CMK (cell line): Measurements from ENCODE around the gene CBLC.

ENCODE experiments used
- DNase-seq: peaks from one replicate; pipeline ENCODE4 v3.0.0-alpha.2; 2010; ENCODE audit warnings: low read depth

Gene CBLC

GRCh38 chr19:44746946-44747738 is 30.5 kb upstream of the CBLC start:
- DNase-seq, result peak; percentile 80

DNA sequence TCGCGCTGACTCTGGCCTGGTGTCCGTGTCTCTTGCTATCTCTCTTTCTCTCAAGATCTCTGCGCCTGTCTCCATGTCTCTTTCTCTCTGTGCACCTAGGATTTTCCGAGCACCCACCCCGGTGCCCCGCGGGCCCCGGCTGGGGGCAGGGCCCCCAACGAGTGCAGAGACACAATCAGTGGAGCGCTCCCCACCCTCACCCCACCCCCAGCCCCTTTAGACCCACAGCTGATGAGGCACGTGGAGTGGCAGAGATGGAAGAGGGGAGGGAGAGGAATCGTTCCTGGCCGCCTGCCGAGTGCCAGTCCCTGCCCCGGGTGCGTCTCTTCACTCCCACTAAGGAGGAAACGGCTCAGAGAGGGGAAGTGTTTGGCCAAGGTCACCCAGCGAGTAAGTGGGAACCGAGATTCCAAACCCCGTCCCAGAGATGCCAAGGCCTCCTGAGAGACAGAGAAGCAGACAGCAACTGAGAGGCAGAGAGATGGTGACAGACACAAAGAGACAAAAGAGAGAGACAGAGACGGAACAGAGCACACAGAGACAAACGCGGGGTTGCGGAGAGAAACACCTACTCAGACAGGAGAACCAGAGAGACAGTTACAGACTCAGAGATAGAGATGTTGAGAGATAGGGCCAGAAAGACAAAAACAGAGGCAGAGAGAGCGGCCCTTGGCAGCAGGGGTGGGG is 29.8 kb upstream of the CBLC start:
- DNase-seq, result no peak

GRCh38 chr19:44748426-44749254 is 29.1 kb upstream of the CBLC start, which contains the start of gene BCL3:
Gene BCL3, plus strand, starts transcription at chr19:44748708. Its CDS starts 83 bp downstream, at chr19:44748791.
- DNase-seq, result no peak

DNA sequence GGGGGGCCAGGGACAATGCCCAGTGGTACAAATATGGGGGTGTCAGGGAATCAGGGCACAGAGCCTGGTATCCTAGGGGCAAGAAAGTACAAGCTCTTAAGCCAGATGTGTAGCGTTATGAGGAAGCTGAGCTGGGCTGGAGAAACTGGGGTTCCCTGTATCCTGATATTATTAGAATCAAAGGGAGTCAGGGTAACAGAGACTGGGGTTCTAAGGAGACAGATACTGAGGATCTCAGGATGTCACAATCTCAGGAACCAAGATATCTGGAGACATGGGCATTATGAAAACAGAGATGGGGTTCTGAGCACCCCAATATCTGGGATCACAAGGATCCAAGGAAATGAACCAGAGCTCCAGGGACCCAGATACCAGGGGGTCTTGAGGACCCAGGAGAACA is 28.4 kb upstream of the CBLC start:
- DNase-seq, result no peak

- no peak for DNase-seq
Measured at GRCh38 chr19:44749994-44750393, 27.7 kb upstream of the CBLC start.

GRCh38 chr19:44752123-44752815 is 25.4 kb upstream of the CBLC start:
- no peak for DNase-seq

DNA sequence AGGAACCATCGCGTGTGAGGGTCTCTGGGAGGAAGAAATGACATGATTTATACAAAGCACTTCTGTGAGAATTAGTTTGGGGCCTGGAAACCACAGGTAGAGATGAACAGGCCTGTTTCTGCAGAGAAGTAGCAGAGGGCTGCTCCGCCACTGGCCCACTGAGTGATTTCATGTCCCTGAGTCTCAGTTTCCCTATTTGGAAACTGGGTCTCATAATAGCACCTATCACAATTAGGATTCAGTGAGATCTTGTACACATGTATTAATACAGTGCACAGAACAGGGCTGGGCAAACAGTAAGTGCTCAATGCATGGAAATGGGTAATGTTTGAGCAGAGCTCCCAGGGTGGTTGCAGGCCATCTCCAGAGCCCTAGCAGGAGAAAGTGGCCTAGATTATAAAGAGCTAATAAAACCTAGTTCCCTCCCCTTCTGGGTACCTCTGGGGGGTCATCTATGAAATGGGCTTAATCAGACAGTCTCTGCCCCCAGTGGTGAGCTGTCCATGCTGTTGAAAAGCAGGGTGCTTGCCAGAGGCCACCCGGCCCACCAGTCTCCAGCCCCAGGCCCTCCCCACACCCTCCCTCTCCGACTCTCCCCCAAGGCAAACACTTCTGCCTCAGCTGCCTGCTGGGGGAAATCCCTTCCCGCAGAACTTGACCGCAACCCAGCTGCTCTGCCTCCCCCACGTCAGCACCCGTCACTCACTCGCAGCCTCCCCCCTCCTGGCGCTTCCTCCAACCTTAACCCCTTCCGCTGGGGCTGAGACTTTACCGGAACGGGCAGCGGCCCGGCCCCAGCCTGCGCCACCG is 24.7 kb upstream of the CBLC start:
- peak; percentile 99 for DNase-seq

- no peak for DNase-seq
Measured at GRCh38 chr19:44753626-44753931, 24.1 kb upstream of the CBLC start.

DNA sequence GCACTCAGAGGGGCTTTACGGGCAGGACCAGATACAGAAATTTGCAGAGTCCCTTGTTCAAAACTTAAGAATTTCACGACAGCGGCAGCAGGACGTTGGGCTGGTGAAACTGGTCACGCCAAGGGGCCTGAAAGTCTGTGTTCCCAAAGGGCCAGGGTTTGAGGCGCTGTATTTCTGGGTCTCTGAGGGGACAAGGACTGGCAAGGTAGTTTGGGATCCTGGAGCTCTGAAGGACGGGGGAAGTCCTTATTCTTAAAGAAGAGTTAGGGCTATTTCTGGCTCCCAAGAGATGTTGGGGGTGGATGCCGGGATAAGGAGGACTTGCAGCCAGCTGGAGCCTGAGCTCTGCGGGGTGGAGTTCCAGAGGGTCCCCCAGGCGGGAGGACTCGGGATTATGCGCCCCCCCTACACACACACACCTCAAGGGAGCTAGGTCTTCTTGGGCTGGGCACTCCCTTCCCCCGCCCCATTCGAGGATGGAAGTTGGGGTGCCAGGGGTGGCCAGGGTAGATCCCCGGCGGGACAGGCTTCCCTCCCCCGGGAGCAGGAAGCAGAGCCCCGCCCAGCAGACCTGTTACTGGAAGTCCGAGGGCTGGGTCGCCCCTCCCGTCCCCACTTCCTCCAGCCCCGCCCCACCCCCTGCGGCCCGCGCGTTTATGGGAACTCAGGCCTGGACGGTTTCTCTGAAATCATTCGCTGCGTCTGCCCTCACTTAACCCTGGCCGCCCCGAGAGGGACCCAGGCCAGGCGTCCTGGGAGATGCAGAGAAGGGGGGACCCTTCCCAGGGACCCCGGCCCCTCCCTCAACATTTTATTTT is 23.5 kb upstream of the CBLC start:
- DNase-seq, result peak; percentile 80

DNA sequence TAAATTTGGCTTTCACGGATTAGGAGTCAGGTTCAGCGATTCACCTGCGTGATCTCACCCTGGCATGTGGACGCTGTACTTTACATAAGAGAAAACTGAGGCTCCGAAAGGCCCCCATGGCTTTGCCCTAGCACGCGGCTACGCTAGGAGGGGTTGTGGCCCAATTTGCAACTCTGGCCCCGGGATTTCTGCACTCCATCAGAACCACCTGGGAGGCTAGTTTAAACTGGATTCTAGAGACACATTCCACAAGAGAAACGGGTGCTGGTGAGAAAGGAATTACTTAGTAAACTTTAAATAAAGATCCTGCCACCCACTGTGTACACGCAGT is 23.0 kb upstream of the CBLC start:
- DNase-seq, result no peak

DNA sequence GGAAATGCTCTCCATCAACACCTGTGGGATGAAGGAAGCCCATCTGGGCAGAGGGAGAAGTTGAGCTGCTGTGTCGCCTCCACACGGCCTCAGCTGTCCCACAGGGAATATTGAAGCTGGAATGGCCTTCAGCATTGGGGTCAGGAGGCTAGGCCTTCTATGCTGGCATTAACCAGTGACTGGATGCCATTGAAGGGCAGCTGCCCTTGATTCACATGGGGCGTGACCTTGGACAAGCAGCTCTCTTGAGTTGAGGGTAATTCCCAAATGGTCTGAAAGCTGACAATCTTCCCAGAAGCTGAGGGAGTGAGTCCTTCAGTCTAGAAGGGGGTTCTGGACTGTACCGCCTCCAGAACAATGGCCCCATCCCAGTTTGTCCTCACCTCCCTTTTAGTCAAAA is 22.5 kb upstream of the CBLC start:
- no peak for DNase-seq

- DNase-seq, result no peak
Measured at GRCh38 chr19:44756089-44756562, 21.6 kb upstream of the CBLC start.

DNA sequence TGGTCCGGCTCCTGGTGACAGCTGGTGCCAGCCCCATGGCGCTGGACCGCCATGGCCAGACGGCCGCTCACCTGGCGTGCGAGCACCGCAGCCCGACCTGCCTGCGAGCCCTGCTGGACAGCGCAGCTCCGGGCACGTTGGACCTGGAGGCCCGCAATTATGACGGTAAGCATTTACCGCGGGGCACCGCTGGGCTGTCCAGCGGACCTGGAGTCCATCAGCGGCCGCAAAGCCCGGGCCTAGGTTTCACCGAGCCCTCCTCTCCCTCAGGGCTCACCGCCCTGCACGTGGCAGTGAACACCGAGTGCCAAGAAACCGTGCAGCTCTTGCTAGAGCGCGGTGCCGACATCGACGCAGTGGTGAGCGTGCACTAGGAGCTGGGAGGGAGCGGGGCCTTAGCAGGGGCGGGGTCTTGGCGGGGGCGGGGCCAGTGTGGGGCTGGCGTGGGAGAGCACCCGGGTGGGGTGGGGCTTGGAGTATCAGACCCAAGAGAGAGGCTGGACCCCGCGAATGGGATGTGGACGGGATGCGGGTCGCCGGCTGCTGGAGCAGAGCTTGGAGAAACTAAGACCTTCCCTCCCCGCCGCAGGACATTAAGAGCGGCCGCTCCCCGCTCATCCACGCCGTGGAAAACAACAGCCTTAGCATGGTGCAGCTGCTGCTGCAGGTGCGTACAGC is 20.5 kb upstream of the CBLC start:
- no peak for DNase-seq

GRCh38 chr19:44757735-44758505 is 19.8 kb upstream of the CBLC start:
- DNase-seq, result no peak

GRCh38 chr19:44758596-44758995 is 19.1 kb upstream of the CBLC start:
- no peak for DNase-seq

GRCh38 chr19:44759083-44759804 is 18.4 kb upstream of the CBLC start:
- no peak for DNase-seq

- no peak for DNase-seq
Measured at GRCh38 chr19:44762038-44762437, 15.7 kb upstream of the CBLC start.
